PC-3 (cell line): ENCODE results near the gene TREH. TPM values are rescaled to one million over a fixed set of nuclear protein-coding genes. Genes with fewer than 3 reads are reported as not detected.
A peak's percentile ranks its signal among the peaks of the same experiment; 100 is the strongest.

Experiments used
- ATAC-seq: fragments of 200-7000 bp; cut with Tn5 transposase; 2 replicates; pipeline ENCODE4 v1.9.1; 2020; ENCODE audit warnings: mild to moderate bottlenecking, moderate library complexity
- BruUV-seq: library from RNA; stranded (reverse); fragments of 400-500 nt; replicated peaks from 2 replicates; lab custom pipeline; 2021; lab: Mats Ljungman, UMichigan
- CTCF ChIA-PET: fragments of 300-600 bp; sonication (Branson Sonifier 250); formaldehyde crosslinking; loops from one replicate; lab custom pipeline; 2022; ENCODE audit warnings: antibody characterized with exemption; lab: Charles Lee
- POLR2A ChIA-PET: fragments of 300-600 bp; sonication (Branson Sonifier 250); formaldehyde crosslinking; loops from one replicate; lab custom pipeline; 2022; ENCODE audit warnings: antibody characterized with exemption; ENCODE audit not compliant: unreplicated experiment; lab: Charles Lee
- DNase-seq: peaks from one replicate; pipeline ENCODE4 v3.0.0-alpha.2; 2015
- H2AFZ ChIP-seq: fragments of 300-600 bp; sonication (generic); 2 replicates; pipeline ENCODE4 v1.6.0; 2016; ENCODE audit warnings: antibody characterized with exemption, low read length
- H3F3A ChIP-seq: fragments of 300-600 bp; sonication (generic); one replicate; pipeline ENCODE4 v1.6.0; 2017; ENCODE audit warnings: antibody characterized with exemption, low read length, control low read depth, mild to moderate bottlenecking; ENCODE audit not compliant: unreplicated experiment
- H3K27ac ChIP-seq: fragments of 300-600 bp; sonication (generic); 2 replicates; pipeline ENCODE4 v1.5.1; 2016; ENCODE audit warnings: mild to moderate bottlenecking, low read length
- H3K27me3 ChIP-seq: fragments of 300-600 bp; sonication (generic); 2 replicates; pipeline ENCODE4 v1.6.1; 2016; ENCODE audit warnings: low read length, mixed read lengths
- H3K36me3 ChIP-seq: fragments of 300-600 bp; sonication (generic); 2 replicates; pipeline ENCODE4 v1.6.1; 2016; ENCODE audit warnings: low read depth, mixed run types, low read length, mixed read lengths
- H3K4me1 ChIP-seq: fragments of 300-600 bp; sonication (generic); 2 replicates; pipeline ENCODE4 v1.5.1; 2016; ENCODE audit warnings: low read length; ENCODE audit not compliant: insufficient read depth
- H3K4me2 ChIP-seq: fragments of 300-600 bp; sonication (generic); 2 replicates; pipeline ENCODE4 v1.6.0; 2016; ENCODE audit warnings: low read length
- H3K4me3 ChIP-seq: fragments of 300-600 bp; sonication (generic); 2 replicates; pipeline ENCODE4 v1.5.1; 2016; ENCODE audit warnings: mild to moderate bottlenecking, low read length, mixed read lengths
- H3K79me2 ChIP-seq: fragments of 300-600 bp; sonication (generic); 2 replicates; pipeline ENCODE4 v1.6.1; 2017; ENCODE audit warnings: low read length, mixed read lengths
- H3K9ac ChIP-seq: fragments of 300-600 bp; sonication (generic); 2 replicates; pipeline ENCODE4 v1.6.0; 2016; ENCODE audit warnings: mild to moderate bottlenecking, low read length
- H3K9me2 ChIP-seq: fragments of 300-600 bp; sonication (generic); replicated peaks from 2 replicates; pipeline ENCODE4 v1.6.1; 2016; ENCODE audit warnings: mixed run types, low read length, mixed read lengths
- H3K9me3 ChIP-seq: fragments of 300-600 bp; sonication (generic); 2 replicates; pipeline ENCODE4 v1.6.1; 2016; ENCODE audit warnings: low read length, mixed read lengths
- H4K20me1 ChIP-seq: fragments of 300-600 bp; sonication (generic); 2 replicates; pipeline ENCODE4 v1.6.1; 2016; ENCODE audit warnings: low read length, mixed read lengths
- EZH2 ChIP-seq: fragments of 300-600 bp; sonication (generic); IDR thresholded peaks from one replicate; pipeline ENCODE4 v1.6.1; 2017; ENCODE audit warnings: antibody characterized with exemption, mild to moderate bottlenecking, low read length; ENCODE audit not compliant: unreplicated experiment
- EZH2phosphoT487 ChIP-seq: fragments of 300-600 bp; sonication (generic); IDR thresholded peaks from 2 replicates; pipeline ENCODE4 v1.6.1; 2018; ENCODE audit warnings: mild to moderate bottlenecking, antibody characterized with exemption, low read length, borderline replicate concordance
- intact Hi-C: fragments of 100-400 bp; cut with micrococcal nuclease; formaldehyde crosslinking; loops from 2 replicates; pipeline ENCODE4 v1.9.0; 2023
- total RNA-seq: library from RNA; depleted of rRNA; stranded (reverse); fragments of >200 nt; gene quantifications from 2 replicates; pipeline ENCODE4 v1.2.3, GENCODE V29; 2014
- TF ChIP-seq, protein P1 (sequence below): fragments of 300-600 bp; sonication (generic); conservative IDR thresholded peaks from 2 replicates; pipeline ENCODE4 v1.5.1; 2017; ENCODE audit warnings: antibody characterized with exemption, low read depth, mild to moderate bottlenecking, low read length

Gene TREH
- total RNA-seq, 1 experiment from 2014 or later: not detected

DNA sequence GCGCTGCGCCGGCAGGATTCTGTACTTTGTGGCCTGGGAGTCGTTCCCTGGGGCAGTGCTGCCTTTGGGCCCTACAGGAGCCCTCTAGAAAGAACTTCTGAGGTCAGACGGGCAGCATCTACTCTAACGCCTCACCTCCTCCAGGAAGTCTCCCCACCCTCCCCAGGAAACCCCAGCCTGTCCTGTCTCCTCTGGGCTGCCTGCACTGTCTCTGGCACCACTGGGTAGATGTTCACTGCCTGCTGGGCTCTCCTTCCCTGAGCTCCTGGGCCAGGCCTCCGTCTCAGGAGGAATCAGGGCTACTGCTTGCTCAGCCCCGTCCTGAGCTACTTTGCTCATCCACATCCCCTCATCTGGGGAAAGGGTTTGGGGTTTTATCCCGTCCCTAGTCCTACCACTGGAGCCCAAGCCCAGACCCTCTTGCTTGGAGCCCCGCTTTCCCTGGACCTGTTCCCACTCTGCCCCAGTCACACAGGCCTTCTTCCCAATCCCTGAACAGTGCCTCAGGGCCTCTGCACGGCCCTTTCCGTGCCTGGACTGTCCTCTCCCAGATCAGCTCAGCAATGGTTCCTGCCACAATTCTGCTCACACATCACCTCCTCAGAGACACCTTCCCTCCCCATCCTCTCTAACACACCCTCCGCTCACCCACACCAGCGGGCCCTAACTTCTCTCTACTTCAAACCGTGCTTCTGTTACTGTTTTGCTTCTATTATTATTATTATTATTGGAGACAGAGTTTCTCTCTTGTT lies 11.3 kb upstream of the TREH start:
- no peak for ATAC-seq
- POLR2A ChIA-PET: no interaction called here
- intact Hi-C loops: loop anchor here (1.0 to 2.0 kb wide), 5 partner anchors 66 to 266 kb away; partner anchors contain the start of genes DDX6 and UPK2

DNA sequence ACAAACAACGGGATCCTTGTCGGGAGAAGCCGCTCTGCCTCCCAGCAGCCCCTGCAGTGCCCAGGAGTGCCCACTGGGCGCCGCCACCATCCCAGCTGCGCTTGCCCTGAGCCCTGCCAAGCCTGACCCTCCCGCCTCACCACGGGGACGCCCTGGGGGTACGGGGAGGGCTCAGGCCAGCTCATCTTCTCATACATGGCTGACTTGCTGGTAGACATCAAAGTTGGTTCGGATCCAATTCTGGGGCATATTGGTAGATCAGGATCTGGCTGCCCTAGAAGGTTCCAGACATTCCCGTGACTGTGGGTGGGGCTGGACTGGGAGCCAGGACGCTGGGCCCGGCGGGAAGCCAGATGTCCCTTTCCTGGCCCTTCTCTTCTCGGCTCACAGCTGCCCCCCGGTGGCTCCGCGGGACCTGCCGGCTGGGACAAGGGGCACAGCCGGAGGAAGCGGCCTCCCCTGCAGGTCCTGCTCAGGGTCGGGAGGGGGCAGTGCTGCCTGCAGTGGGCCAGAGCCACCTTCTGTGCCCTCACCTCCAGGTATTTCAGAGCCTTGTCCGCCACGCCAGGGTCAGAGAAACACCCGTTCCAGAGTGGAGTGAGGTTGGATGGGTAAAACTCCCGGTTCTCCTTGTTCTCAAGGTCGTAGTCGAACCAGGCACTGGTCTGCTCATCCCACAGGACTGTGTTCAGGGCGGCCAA lies 10.6 kb upstream of the TREH start:
- H3K4me3 ChIP-seq: peak overlapping the region; percentile 66
- H3K9ac ChIP-seq: peak overlapping the region; percentile 66
- CTCF ChIA-PET: interaction anchor here (0.6 to 1.3 kb wide), 13 partner anchors 13 to 1510 kb away, joined by 3 to 8 read pairs (median 5); partner anchors contain the start of genes BCL9L, CENATAC and DDX6
- no peaks in the 10 kb centered on the region for H3K36me3 ChIP-seq
- H3K4me2 ChIP-seq: peak overlapping the region; percentile 86
- H3K79me2 ChIP-seq: no peaks in the 10 kb centered on the region
- POLR2A ChIA-PET: no interaction called here
- H2AFZ ChIP-seq: peak overlapping the region; percentile 84
- H3F3A ChIP-seq: no peaks in the 10 kb centered on the region
- peak overlapping the region; percentile 37; the same call in 1 of the 2 replicates for H3K27ac ChIP-seq
- H3K9me3 ChIP-seq: no peaks in the 10 kb centered on the region
- H3K4me1 ChIP-seq: peaks cover 10% of the 10 kb centered on the region; the same call in 1 of the 2 replicates
- no peaks in the 10 kb centered on the region for H4K20me1 ChIP-seq
- intact Hi-C loops: loop anchor here (1.0 to 2.0 kb wide), 5 partner anchors 67 to 266 kb away; partner anchors contain the start of genes DDX6 and UPK2
- BruUV-seq: no TSS peak
- H3K9me2 ChIP-seq: no peaks in the 10 kb centered on the region
- DNase-seq (peak; percentile 97), ATAC-seq (peak; percentile 93)
- TF ChIP-seq EZH2: no peak
- TF ChIP-seq EZH2phosphoT487: no peak
- TF ChIP-seq, protein P1, sequence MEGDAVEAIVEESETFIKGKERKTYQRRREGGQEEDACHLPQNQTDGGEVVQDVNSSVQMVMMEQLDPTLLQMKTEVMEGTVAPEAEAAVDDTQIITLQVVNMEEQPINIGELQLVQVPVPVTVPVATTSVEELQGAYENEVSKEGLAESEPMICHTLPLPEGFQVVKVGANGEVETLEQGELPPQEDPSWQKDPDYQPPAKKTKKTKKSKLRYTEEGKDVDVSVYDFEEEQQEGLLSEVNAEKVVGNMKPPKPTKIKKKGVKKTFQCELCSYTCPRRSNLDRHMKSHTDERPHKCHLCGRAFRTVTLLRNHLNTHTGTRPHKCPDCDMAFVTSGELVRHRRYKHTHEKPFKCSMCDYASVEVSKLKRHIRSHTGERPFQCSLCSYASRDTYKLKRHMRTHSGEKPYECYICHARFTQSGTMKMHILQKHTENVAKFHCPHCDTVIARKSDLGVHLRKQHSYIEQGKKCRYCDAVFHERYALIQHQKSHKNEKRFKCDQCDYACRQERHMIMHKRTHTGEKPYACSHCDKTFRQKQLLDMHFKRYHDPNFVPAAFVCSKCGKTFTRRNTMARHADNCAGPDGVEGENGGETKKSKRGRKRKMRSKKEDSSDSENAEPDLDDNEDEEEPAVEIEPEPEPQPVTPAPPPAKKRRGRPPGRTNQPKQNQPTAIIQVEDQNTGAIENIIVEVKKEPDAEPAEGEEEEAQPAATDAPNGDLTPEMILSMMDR: peak; percentile 97
- no peaks in the 10 kb centered on the region for H3K27me3 ChIP-seq

More for the DNA sequence above, 11.3 kb upstream of the TREH start:
- no peaks in the 10 kb centered on the region for H3K36me3 ChIP-seq
- H3K27me3 ChIP-seq: no peaks in the 10 kb centered on the region
- H2AFZ ChIP-seq: peak overlapping the region; percentile 84
- no peak for DNase-seq
- H3K9me3 ChIP-seq: no peaks in the 10 kb centered on the region
- TSS peak; percentile 20 for BruUV-seq
- H3K9ac ChIP-seq: no peak overlapping the region
- H3K4me2 ChIP-seq: peak overlapping the region; percentile 86
- peaks cover 10% of the 10 kb centered on the region; the same call in 1 of the 2 replicates for H3K4me1 ChIP-seq
- CTCF ChIA-PET: interaction anchor here (1.2 to 1.3 kb wide), 2 partner anchors 100 to 179 kb away, joined by 6 read pairs; partner anchors contain the start of gene DDX6
- peak overlapping the region; percentile 66; the same call in 1 of the 2 replicates for H3K4me3 ChIP-seq
- TF ChIP-seq, protein P1: no peak
- TF ChIP-seq EZH2 (no peak), EZH2phosphoT487 (no peak)
- no peaks in the 10 kb centered on the region for H3K79me2 ChIP-seq
- no peaks in the 10 kb centered on the region for H3K9me2 ChIP-seq
- H3F3A ChIP-seq: no peaks in the 10 kb centered on the region
- no peaks in the 10 kb centered on the region for H4K20me1 ChIP-seq
- no peak overlapping the region for H3K27ac ChIP-seq
